Measurements from ENCODE around the gene NFATC1.

DNA sequence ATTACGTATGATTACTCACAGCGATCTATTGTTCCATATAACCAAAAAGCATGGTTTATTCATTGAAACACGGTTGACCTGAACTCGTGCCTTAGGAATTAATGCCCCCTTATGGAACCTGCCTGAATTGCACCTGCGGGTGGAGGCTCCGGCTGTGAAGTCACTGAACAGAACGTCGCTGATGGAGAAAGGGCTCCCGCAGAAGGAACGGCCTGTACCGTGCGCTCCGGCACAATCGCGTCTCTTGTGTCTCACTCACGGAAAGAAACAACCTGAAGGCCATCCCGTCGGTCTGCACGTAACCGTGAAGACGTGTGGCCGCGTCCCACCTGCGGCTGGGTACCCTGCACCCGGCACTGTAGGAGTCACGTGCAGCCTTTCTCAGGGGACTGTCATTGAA lies 133.1 kb downstream of the NFATC1 start:
- no peak for TF ChIP-seq TAF1 (IDR thresholded peaks at IDR 0.05; ENCODE audit: borderline replicate concordance, insufficient read depth, low read length)
- TF ChIP-seq, protein P1, sequence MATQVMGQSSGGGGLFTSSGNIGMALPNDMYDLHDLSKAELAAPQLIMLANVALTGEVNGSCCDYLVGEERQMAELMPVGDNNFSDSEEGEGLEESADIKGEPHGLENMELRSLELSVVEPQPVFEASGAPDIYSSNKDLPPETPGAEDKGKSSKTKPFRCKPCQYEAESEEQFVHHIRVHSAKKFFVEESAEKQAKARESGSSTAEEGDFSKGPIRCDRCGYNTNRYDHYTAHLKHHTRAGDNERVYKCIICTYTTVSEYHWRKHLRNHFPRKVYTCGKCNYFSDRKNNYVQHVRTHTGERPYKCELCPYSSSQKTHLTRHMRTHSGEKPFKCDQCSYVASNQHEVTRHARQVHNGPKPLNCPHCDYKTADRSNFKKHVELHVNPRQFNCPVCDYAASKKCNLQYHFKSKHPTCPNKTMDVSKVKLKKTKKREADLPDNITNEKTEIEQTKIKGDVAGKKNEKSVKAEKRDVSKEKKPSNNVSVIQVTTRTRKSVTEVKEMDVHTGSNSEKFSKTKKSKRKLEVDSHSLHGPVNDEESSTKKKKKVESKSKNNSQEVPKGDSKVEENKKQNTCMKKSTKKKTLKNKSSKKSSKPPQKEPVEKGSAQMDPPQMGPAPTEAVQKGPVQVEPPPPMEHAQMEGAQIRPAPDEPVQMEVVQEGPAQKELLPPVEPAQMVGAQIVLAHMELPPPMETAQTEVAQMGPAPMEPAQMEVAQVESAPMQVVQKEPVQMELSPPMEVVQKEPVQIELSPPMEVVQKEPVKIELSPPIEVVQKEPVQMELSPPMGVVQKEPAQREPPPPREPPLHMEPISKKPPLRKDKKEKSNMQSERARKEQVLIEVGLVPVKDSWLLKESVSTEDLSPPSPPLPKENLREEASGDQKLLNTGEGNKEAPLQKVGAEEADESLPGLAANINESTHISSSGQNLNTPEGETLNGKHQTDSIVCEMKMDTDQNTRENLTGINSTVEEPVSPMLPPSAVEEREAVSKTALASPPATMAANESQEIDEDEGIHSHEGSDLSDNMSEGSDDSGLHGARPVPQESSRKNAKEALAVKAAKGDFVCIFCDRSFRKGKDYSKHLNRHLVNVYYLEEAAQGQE (IDR thresholded peaks at IDR 0.05; ENCODE audit: insufficient read depth in 1 of 2, low read depth in 2 of 2, low read length in 2 of 2), result no peak
